Caco-2 (cell line): Measurements from ENCODE around the gene IGFBP2. TPM values are rescaled to one million over a fixed set of nuclear protein-coding genes. Genes with fewer than 3 reads are reported as not detected.
A peak's percentile ranks its signal among the peaks of the same experiment; 100 is the strongest.

Source experiments
- Bru-seq: library from RNA; stranded (reverse); fragments of 400-500 nt; gene quantifications from one replicate; lab custom pipeline; 2021; lab: Mats Ljungman, UMichigan
- BruChase-seq, 2 experiments: library from RNA; stranded (reverse); fragments of 400-500 nt; gene quantifications; one replicate each; lab custom pipeline; 2021; lab: Mats Ljungman, UMichigan
- BruUV-seq: library from RNA; stranded (reverse); fragments of 400-500 nt; replicated peaks from 2 replicates; lab custom pipeline; 2021; lab: Mats Ljungman, UMichigan
- CTCF ChIA-PET: fragments of 300-600 bp; sonication (Branson Sonifier 250); formaldehyde crosslinking; loops from one replicate; lab custom pipeline; 2022; ENCODE audit warnings: antibody characterized with exemption; lab: Charles Lee
- POLR2A ChIA-PET: fragments of 300-600 bp; sonication (Branson Sonifier 250); formaldehyde crosslinking; loops from one replicate; lab custom pipeline; 2022; ENCODE audit warnings: antibody characterized with exemption; lab: Charles Lee
- DNase-seq, 2 experiments: peaks; one replicate each; pipeline versions ENCODE4 v3.0.0 to v3.0.0-alpha.2; 2020 to 2022
- H3K27me3 ChIP-seq: replicated peaks from 2 replicates; pipeline ENCODE4 v1.6.0; 2011; ENCODE audit warnings: low read length; ENCODE audit not compliant: control insufficient read depth, insufficient read depth
- H3K36me3 ChIP-seq: 2 replicates; pipeline ENCODE4 v1.5.1; 2011; ENCODE audit warnings: low read length; ENCODE audit not compliant: control insufficient read depth, insufficient read depth
- H3K4me1 ChIP-seq: fragments of 250-450 bp; sonication (Bioruptor Pico); 2 replicates; pipeline ENCODE4 v1.5.1; 2020; ENCODE audit warnings: mild to moderate bottlenecking
- H3K4me3 ChIP-seq: 2 replicates; pipeline ENCODE4 v1.5.1; 2011; ENCODE audit warnings: low read depth, mild to moderate bottlenecking, control low read depth, low read length
- H3K9me3 ChIP-seq: fragments of 250-450 bp; sonication (Bioruptor Pico); 2 replicates; pipeline ENCODE4 v1.5.1; 2020; ENCODE audit warnings: mild to moderate bottlenecking, moderate library complexity
- H3K27ac Mint-ChIP-seq: one replicate; pipeline ENCODE4 v1.8.0; 2022; ENCODE audit warnings: mixed read lengths; ENCODE audit not compliant: unreplicated experiment
- H3K27me3 Mint-ChIP-seq: one replicate; pipeline ENCODE4 v1.8.0; 2022; ENCODE audit warnings: mixed read lengths; ENCODE audit not compliant: insufficient read depth, unreplicated experiment
- H3K36me3 Mint-ChIP-seq: one replicate; pipeline ENCODE4 v1.8.0; 2022; ENCODE audit warnings: mild to moderate bottlenecking, mixed read lengths; ENCODE audit not compliant: insufficient read depth, unreplicated experiment
- H3K4me1 Mint-ChIP-seq: one replicate; pipeline ENCODE4 v1.8.0; 2022; ENCODE audit warnings: low read depth, mixed read lengths; ENCODE audit not compliant: unreplicated experiment
- H3K4me3 Mint-ChIP-seq: one replicate; pipeline ENCODE4 v1.8.0; 2022; ENCODE audit warnings: mild to moderate bottlenecking, moderate library complexity, mixed read lengths; ENCODE audit not compliant: unreplicated experiment
- H3K9me3 Mint-ChIP-seq: one replicate; pipeline ENCODE4 v1.8.0; 2022; ENCODE audit warnings: mixed read lengths; ENCODE audit not compliant: unreplicated experiment
- intact Hi-C: fragments of 100-400 bp; cut with micrococcal nuclease; formaldehyde crosslinking; loops from one replicate; pipeline ENCODE4 v1.10.0; 2022; ENCODE audit not compliant: unreplicated experiment
- long read RNA-seq: library from polyadenylated mRNA; stranded (forward); transcript quantifications from one replicate; pipeline ENCODE4 v2.0.0, GENCODE V29; 2022
- total RNA-seq: library from RNA; stranded (reverse); gene quantifications from 2 replicates; pipeline ENCODE4 v1.2.3, GENCODE V29; 2022
- TF ChIP-seq, protein P1 (sequence below), 2 experiments: fragments of 200-600 bp in 1 of 2; IDR thresholded peaks; 1 replicate in 1 of 2; 2 replicates in 1 of 2; pipeline versions ENCODE4 v1.5.1 to v1.8.0; 2011 to 2022; ENCODE audit warnings: antibody characterized with exemption in 1 of 2, control low read depth in 1 of 2, inconsistent platforms in 1 of 2, low read depth in 1 of 2, low read length in 1 of 2, mild to moderate bottlenecking in 1 of 2, moderate library complexity in 1 of 2; ENCODE audit not compliant: insufficient read depth in 1 of 2, severe bottlenecking in 1 of 2, unreplicated experiment in 1 of 2

IGFBP2 gene
- 6.6 and 6.7 TPM in 2 replicates for total RNA-seq
- Bru-seq, nascent RNA: percentile 25 among the genes with signal in this experiment
- percentile 26 among the genes with signal in this experiment for BruChase-seq, experiment 1, labeled RNA remaining after a 2-hour chase
- percentile 27 among the genes with signal in this experiment for BruChase-seq, experiment 2, labeled RNA remaining after a 6-hour chase
- long read RNA-seq, transcript IGFBP2-201 (4 exons, 1,439 nt): major isoform, 40 of 40 reads
- long read RNA-seq, partial matches to known transcripts: 0 of 40 reads
- long read RNA-seq, other reads (novel, unspliced or antisense): 0 of 40 reads

DNA sequence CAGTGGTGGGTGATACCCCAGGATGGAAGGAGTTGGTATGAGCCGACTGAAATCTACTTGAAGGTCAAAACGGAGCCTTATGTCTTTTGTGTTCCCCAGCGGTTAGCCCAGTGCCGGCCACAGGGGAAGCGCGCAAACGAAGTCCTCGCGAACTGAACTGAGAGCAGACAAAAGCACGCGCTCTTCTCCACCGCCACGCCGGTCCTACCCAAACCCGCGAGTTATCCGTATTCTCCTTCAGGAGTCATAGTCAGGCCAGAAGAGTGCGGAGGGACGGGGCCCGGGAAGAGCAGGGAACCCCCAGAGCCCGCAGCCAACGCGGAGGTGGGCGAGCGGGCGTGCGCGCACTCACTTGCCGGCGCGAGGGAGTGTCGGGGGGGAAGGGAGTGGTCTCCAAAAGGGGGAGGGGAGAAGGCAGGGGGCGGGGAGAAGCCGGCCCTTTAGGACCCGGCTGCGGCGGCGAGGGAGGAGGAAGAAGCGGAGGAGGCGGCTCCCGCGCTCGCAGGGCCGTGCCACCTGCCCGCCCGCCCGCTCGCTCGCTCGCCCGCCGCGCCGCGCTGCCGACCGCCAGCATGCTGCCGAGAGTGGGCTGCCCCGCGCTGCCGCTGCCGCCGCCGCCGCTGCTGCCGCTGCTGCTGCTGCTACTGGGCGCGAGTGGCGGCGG is at the start of gene IGFBP2:
IGFBP2 (plus strand) TSS at position 469 of the 664 bp plus-strand sequence; CDS start at position 573, 104 bp downstream.
- Mint-ChIP-seq H3K36me3 (no peaks in the 10 kb centered on the region), H3K9me3 (no peaks in the 10 kb centered on the region), H3K4me3 (peak within 1 kb of the TSS; percentile 79), H3K27me3 (peaks cover 48% of the 10 kb centered on the region), H3K4me1 (peaks cover 21% of the 10 kb centered on the region), H3K27ac (no peak within 1 kb of the TSS)
- H3K4me3 ChIP-seq: peak within 1 kb of the TSS; percentile 48
- no TSS peak for BruUV-seq
- H3K9me3 ChIP-seq: no peaks in the 10 kb centered on the region
- peaks cover 28% of the 10 kb centered on the region for H3K4me1 ChIP-seq
- TF ChIP-seq, protein P1, sequence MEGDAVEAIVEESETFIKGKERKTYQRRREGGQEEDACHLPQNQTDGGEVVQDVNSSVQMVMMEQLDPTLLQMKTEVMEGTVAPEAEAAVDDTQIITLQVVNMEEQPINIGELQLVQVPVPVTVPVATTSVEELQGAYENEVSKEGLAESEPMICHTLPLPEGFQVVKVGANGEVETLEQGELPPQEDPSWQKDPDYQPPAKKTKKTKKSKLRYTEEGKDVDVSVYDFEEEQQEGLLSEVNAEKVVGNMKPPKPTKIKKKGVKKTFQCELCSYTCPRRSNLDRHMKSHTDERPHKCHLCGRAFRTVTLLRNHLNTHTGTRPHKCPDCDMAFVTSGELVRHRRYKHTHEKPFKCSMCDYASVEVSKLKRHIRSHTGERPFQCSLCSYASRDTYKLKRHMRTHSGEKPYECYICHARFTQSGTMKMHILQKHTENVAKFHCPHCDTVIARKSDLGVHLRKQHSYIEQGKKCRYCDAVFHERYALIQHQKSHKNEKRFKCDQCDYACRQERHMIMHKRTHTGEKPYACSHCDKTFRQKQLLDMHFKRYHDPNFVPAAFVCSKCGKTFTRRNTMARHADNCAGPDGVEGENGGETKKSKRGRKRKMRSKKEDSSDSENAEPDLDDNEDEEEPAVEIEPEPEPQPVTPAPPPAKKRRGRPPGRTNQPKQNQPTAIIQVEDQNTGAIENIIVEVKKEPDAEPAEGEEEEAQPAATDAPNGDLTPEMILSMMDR (IDR thresholded peaks at IDR 0.05; ENCODE audit: insufficient read depth in 1 of 2, low read depth in 1 of 2, low read length in 1 of 2, severe bottlenecking in 1 of 2, unreplicated experiment in 1 of 2): no peak
- no peaks in the 10 kb centered on the region for H3K36me3 ChIP-seq
- POLR2A ChIA-PET: no interaction called here
- peaks cover 3% of the 10 kb centered on the region; the same call in 1 of the 2 replicates for H3K27me3 ChIP-seq
- peak; percentile 15 to 42 for DNase-seq
- CTCF ChIA-PET: no interaction called here
- intact Hi-C loops: no loop called here

GRCh38 chr2:216583606-216584005 is 49.6 kb upstream of the IGFBP2 start:
- H3K27ac Mint-ChIP-seq: no peak overlapping the region
- H3K36me3 ChIP-seq: no peaks in the 10 kb centered on the region
- H3K4me1 Mint-ChIP-seq: no peaks in the 10 kb centered on the region
- DNase-seq: no peak
- H3K4me3 ChIP-seq: no peak overlapping the region
- H3K4me1 ChIP-seq: no peaks in the 10 kb centered on the region
- ChIA-PET CTCF (no interaction called here), POLR2A (no interaction called here)
- no peaks in the 10 kb centered on the region for H3K36me3 Mint-ChIP-seq
- no peaks in the 10 kb centered on the region; the same call in 1 of the 2 replicates for H3K27me3 ChIP-seq
- no TSS peak for BruUV-seq
- H3K4me3 Mint-ChIP-seq: no peak overlapping the region
- no peaks in the 10 kb centered on the region for H3K9me3 ChIP-seq
- peaks cover 24% of the 10 kb centered on the region for H3K27me3 Mint-ChIP-seq
- no peaks in the 10 kb centered on the region for H3K9me3 Mint-ChIP-seq
- intact Hi-C loops: no loop called here
- TF ChIP-seq, protein P1 (IDR thresholded peaks at IDR 0.05; ENCODE audit: insufficient read depth in 1 of 2, low read depth in 1 of 2, low read length in 1 of 2, severe bottlenecking in 1 of 2, unreplicated experiment in 1 of 2): no peak

- H3K27ac Mint-ChIP-seq: no peak overlapping the region
- H3K36me3 Mint-ChIP-seq: no peaks in the 10 kb centered on the region
- TF ChIP-seq, protein P1 (IDR thresholded peaks at IDR 0.05; ENCODE audit: insufficient read depth in 1 of 2, low read depth in 1 of 2, low read length in 1 of 2, severe bottlenecking in 1 of 2, unreplicated experiment in 1 of 2): no peak
- CTCF ChIA-PET: no interaction called here
- no peaks in the 10 kb centered on the region for H3K36me3 ChIP-seq
- H3K27me3 ChIP-seq: no peaks in the 10 kb centered on the region; the same call in 1 of the 2 replicates
- H3K4me3 ChIP-seq: no peak overlapping the region
- H3K4me1 Mint-ChIP-seq: no peaks in the 10 kb centered on the region
- intact Hi-C loops: no loop called here
- POLR2A ChIA-PET: no interaction called here
- H3K4me1 ChIP-seq: no peaks in the 10 kb centered on the region
- peaks cover 26% of the 10 kb centered on the region for H3K27me3 Mint-ChIP-seq
- no peak for DNase-seq
- H3K9me3 Mint-ChIP-seq: no peaks in the 10 kb centered on the region
- H3K9me3 ChIP-seq: no peaks in the 10 kb centered on the region
- BruUV-seq: no TSS peak
- no peak overlapping the region for H3K4me3 Mint-ChIP-seq
Observed at GRCh38 chr2:216584112-216584511, 49.1 kb upstream of the IGFBP2 start.
